Stimulated activated CD8-positive, alpha-beta memory T cell treated with anti-CD3 and anti-CD28 coated beads, Interleukin-15, amount 100 ng/mL, for 4 hours (primary cell): ENCODE results near the gene NLGN2.
"Not testable (repeated sequence)": the region's sequence is repeated elsewhere in the genome, so short reads cannot be mapped to it uniquely, and the experiment has no call there.

ENCODE experiments used
- DNase-seq, 2 donors: peaks; one replicate each; pipeline ENCODE4 v3.0.0-alpha.2; 2020; ENCODE audit warnings: low read depth in 2 of 2

The NLGN2 gene

GRCh38 chr17:7407485-7408251, at the start of gene NLGN2:
NLGN2 (plus strand) TSS chr17:7407845; CDS start chr17:7408256, 411 bp downstream.
- no peak for DNase-seq

DNA sequence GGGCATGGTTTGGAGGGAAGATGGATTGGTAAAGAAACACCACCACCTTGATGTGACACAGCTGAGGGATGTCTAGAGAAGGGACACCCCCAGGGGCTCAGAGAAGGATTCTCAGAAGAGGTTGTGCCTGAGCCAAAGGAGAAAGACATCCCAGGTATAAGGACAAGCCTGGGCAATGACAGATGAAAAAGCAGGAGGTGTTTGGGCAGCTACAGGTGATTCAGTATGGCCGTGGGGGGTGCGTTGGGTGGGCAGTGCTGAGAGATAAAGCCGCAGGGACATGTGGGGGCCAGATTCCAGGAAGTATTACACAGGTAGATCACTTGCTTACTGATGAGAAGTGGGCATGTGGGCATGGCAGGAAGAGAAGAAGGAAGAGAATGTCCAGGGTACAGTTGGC, 45.7 kb upstream of the NLGN2 start:
- DNase-seq = no peak

- no peak for DNase-seq
These were observed 44.3 kb upstream of the NLGN2 start for GRCh38 chr17:7363311-7363710.

GRCh38 chr17:7365963-7366362, 41.7 kb upstream of the NLGN2 start:
- DNase-seq = not testable (repeated sequence)

- no peak for DNase-seq
These were observed 40.6 kb upstream of the NLGN2 start for GRCh38 chr17:7367083-7367482.

- no peak for DNase-seq
These were observed 39.6 kb upstream of the NLGN2 start for GRCh38 chr17:7367918-7368598.

GRCh38 chr17:7368599-7368994, 39.0 kb upstream of the NLGN2 start:
- not testable (repeated sequence) for DNase-seq

DNA sequence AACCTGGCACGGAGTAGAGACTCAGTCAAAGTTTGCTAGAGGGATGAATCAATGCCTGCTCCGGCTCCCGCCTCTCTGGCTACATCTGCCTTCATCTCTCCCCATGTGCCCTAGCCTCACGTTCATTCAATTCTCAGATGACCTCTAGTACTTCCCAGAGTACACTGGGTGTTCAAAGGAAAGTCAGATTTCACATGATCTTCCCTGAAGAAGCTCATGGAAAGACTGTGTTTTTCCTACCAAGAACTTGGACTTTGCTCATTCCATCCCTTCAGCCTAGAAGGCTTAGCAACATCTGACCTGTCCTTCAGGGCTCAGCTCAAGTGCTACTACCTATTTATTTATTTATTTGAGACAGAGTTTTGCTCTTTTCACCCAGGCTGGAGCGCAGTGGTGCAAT, 37.8 kb upstream of the NLGN2 start:
- DNase-seq = no peak

DNA sequence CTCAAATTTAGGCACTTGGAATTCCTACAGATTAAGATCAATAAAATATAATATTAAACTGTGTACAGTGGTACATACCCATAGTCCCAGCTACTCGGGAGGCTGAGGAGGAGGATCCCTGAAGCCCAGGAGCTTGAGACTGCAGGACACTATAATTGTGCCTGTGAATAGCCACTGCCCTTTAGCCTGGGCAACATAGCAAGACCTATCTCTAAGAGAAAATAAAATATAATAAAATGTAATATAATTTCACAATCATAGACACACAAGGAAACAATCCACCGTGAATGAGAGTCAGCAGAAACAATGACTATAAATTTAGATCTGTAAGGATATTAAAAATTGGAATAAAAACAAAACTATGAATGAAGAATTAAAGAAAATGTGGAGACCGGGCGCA, 36.8 kb upstream of the NLGN2 start:
- no peak for DNase-seq

DNA sequence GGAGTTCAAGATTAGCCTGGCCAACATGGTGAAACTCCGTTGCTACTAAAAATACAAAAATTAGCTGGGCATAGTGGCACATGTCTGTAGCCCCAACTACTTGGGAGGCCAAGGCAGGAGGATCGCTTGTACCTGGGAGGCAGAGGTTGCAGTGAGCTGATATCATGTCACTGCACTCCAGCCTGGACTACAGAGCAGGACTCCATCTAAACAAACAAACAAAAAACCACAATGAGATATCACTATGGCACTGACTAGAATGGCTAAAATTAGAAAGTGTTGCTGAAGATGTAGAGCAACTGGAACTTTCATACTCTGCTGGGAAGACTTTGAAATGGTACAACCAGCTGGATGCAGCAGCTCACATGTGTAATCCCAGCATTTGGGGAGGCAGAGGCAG, 33.3 kb upstream of the NLGN2 start:
- DNase-seq = no peak

GRCh38 chr17:7379134-7379533, 28.5 kb upstream of the NLGN2 start:
- DNase-seq = no peak

- no peak for DNase-seq
These were observed 27.3 kb upstream of the NLGN2 start for GRCh38 chr17:7380321-7380720.

DNA sequence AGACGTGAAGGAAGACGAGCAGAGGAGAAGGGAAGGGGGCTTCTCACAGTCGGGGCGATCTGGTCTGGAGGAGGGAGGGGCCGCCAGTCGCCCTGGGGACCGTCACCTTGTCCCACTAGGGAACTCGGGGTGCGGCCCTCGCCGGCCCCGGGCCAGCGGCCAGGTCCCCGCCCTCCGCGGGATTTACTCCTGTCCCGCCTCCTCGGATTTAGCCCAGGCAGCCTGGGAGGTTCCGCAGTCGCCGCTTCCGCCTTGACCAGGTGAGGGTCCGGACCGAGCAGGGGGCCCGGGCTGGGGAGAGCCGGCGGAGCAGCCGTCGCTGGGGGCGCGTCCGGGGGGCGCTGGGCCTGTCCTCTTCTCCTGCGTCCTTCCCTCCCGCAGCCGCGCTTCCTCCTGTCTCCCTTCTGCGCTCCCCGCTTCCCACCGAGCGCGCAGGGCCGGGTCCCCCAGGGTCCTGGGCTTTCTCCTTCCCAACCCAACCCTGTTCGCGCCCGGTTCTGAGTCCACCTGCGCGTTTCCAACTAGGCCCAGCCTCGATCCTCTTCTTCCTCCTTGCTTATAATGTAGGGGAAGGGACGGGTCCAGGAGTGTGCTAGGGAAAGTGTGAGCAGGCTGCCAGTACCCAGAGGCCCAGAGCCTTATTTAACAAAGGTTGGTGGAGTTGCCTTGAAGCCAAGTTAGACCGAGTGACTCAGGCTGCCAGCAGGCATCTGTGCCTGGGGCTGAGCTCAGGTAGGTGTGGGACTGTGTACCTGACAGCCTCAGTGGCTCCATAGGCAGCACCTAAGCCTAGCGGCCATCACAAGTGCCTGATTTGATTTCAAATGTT, 26.6 kb upstream of the NLGN2 start, which contains the start of gene TNK1:
Gene TNK1, plus strand, starts transcription at position 235 of the 829 bp plus-strand sequence. CDS start 1,838 bp downstream, outside the sequence.
- DNase-seq = no peak

GRCh38 chr17:7382901-7383300, 24.7 kb upstream of the NLGN2 start:
- DNase-seq = no peak

DNA sequence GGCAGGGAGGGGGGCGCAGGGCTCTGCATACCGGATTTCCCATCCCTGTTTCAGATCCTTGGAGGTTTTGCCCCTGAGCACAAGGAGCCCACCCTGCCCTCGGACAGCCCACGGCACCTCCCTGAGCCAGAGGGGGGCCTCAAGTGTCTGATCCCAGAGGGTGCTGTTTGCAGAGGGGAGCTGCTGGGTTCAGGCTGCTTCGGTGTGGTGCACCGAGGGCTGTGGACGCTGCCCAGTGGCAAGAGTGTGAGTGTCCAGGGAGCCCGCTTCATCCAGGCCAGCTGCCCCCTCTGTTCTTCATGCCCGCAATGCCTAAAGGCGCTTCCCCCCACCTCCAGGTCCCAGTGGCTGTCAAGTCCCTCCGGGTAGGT, 24.3 kb upstream of the NLGN2 start:
- DNase-seq = no peak

- peak; percentile 44 to 61 for DNase-seq
These were observed 23.7 kb upstream of the NLGN2 start for GRCh38 chr17:7383742-7384488.

DNA sequence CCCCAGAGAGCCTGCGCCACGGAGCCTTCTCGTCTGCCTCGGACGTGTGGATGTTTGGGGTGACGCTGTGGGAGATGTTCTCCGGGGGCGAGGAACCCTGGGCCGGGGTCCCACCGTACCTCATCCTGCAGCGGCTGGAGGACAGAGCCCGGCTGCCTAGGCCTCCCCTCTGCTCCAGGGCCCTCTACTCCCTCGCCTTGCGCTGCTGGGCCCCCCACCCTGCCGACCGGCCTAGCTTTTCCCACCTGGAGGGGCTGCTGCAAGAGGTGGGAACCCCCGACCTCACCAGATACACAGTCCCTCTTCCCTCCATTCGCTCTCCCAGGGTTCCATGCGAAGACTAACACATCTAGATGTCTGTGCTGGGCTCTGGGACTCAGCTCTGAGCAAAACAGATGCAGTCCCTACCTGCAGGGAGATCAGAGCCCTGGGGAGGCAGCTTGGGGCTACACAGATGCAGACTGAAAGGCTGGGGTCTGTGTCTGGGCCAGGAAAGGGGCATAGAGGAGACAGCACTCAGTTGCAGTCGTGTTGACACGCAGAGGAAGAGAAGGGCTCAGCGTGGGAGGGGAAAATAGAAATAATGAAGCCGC, 23.1 kb upstream of the NLGN2 start:
- no peak for DNase-seq

DNA sequence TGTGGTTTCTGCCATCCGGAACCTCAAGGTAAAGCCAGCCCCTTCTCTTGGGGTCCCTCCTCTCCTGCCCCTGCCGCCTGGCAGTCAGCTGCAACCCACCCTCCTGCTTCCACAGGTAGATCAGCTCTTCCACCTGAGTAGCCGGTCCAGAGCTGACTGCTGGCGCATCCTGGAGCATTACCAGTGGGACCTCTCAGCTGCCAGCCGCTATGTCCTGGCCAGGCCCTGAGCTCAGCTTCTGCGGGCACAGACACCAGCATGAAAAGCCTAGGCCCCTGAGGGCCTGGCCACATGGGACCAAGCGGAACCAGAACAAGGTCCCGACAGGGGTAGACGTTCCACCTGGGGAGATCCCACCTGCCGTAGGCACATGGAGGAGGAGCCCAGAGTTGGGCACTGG, 18.8 kb upstream of the NLGN2 start:
- DNase-seq = no peak

GRCh38 chr17:7389924-7390910, 17.4 kb upstream of the NLGN2 start:
- no peak for DNase-seq

DNA sequence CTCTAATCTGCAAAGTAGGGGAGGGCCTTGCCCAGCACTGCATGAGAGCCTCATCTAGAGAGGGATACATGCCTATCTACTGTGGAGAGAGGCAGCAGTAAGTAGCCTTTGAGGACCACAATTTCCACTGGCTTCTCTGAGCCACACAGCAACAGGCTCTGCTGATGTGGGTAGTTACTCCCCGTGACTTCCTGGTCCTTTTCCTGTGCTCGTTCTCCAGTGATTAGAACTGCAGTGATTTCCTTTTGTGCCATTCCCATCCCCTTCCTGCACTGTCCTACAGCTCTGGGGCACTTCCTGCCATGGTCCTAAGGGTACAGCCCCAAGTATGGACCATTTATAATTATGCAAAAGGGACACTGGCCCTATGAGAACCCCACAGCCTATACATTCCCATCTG, 16.3 kb upstream of the NLGN2 start:
- no peak for DNase-seq
